Psoas muscle (tissue), 8 donors: ENCODE results near the gene DGCR6. TPM values are rescaled to one million over a fixed set of nuclear protein-coding genes. Genes with fewer than 3 reads are reported as not detected.
"Not testable (repeated sequence)": the region's sequence is repeated elsewhere in the genome, so short reads cannot be mapped to it uniquely, and the experiment has no call there.

Experiments
- ATAC-seq, 4 donors: fragments of 200-7000 bp; cut with Tn5 transposase; one replicate each; pipeline ENCODE4 v1.9.1; 2020; ENCODE audit warnings: moderate library complexity in 3 of 4, mild to moderate bottlenecking in 2 of 4
- DNase-seq, 2 donors: peaks; one replicate each; pipeline ENCODE4 v3.0.0-alpha.2; 2020
- H3K27ac ChIP-seq: fragments of 200-600 bp; one replicate; pipeline ENCODE4 v1.8.0; 2022
- H3K27me3 ChIP-seq, 3 donors: fragments of 200-600 bp in 1 of 3; one replicate each; pipeline versions ENCODE4 v1.6.1 to v1.8.0; 2013 to 2022; ENCODE audit warnings: low read length in 2 of 3, mild to moderate bottlenecking in 2 of 3, moderate library complexity in 1 of 3; ENCODE audit not compliant: insufficient read depth in 3 of 3
- H3K36me3 ChIP-seq, 2 donors: fragments of 200-600 bp in 1 of 2; one replicate each; pipeline versions ENCODE4 v1.6.1 to v1.8.0; 2013 to 2022; ENCODE audit warnings: low read depth in 1 of 2, mild to moderate bottlenecking in 1 of 2, moderate library complexity in 1 of 2; ENCODE audit not compliant: insufficient read depth in 1 of 2
- H3K4me1 ChIP-seq: fragments of 200-600 bp; one replicate; pipeline ENCODE4 v1.8.0; 2022
- H3K4me3 ChIP-seq: fragments of 200-600 bp; one replicate; pipeline ENCODE4 v1.8.0; 2022; ENCODE audit warnings: mild to moderate bottlenecking
- H3K9me3 ChIP-seq: fragments of 200-600 bp; one replicate; pipeline ENCODE4 v1.8.0; 2022
- CTCF ChIP-seq: fragments of 200-600 bp; IDR thresholded peaks from one replicate; pipeline ENCODE4 v1.8.0; 2022; ENCODE audit warnings: antibody characterized with exemption
- WGBS, 3 donors: extraction: QIAGEN DNeasy Blood & Tissue Kit; methylation state at CpG; one replicate each; pipeline versions ENCODE4 v1.1.6 to v1.1.7; 2013; 5-methylcytosine and 5-hydroxymethylcytosine counted together
- intact Hi-C, 2 donors: fragments of 100-400 bp; cut with DNase I; formaldehyde crosslinking; loops; one replicate each; pipeline versions ENCODE4 v1.11.0 to v1.14.2; 2022
- polyA plus RNA-seq, 3 donors: library from polyadenylated mRNA; stranded (reverse); fragments of 200-250 nt; gene quantifications; one replicate each; pipeline ENCODE4 v1.2.3, GENCODE V29; 2013
- total RNA-seq, 4 donors: library from RNA; stranded (reverse); fragmentation: NEBNext Ultra II Directional in 2 of 4; extraction: Animal tissue kit (Norgen Biotek cat#: 25700) in 2 of 4; gene quantifications; one replicate each; pipeline versions ENCODE4 v1.2.1 to v1.2.4, GENCODE V29; 2021 to 2023
- donor health status: healthy with polysubstance abuse.
- donor health status: DM: no; HTN: no; CAD: no; lungs with moderate emphysema.
- donor health status: Bipolar disorder and iron deficiency.
- donor health status: healthy.
- donor health status: DM: yes; HTN: yes; CAD: no.
- donor health status: DM: no; HTN: no; CAD: no.
- donor health status: DM: no; HTN: no; CAD: no.
- donor health status: DM: yes; HTN: yes; CAD: no.

The DGCR6 gene
- total and polyA plus RNA-seq, 7 donors, result 8.0 to 30.6 (median 21.2) TPM

GRCh38 chr22:18906896-18907295 lies 776 bp downstream of the DGCR6 start:
- no peak overlapping the region for H3K4me3 ChIP-seq
- 14 to 32% methylated on average over 5 to 7 of the region's 13 CpGs; no CpG with 5 or more reads in 1 of the 3 donors for WGBS, 3 donors
- ATAC-seq, result peak; percentile 60 to 75 (median 68)
- no peaks in the 10 kb centered on the region for H3K36me3 ChIP-seq
- no peaks in the 10 kb centered on the region for H3K4me1 ChIP-seq
- H3K27ac ChIP-seq, result no peak overlapping the region
- intact Hi-C loops, result no loop called here
- DNase-seq, result peak in 1 of 2 donors; percentile 11
- TF ChIP-seq CTCF, result no peak
- H3K27me3 ChIP-seq, result no peaks in the 10 kb centered on the region
- H3K9me3 ChIP-seq, result no peaks in the 10 kb centered on the region

GRCh38 chr22:18909556-18909955 lies 3.4 kb downstream of the DGCR6 start:
- Histone ChIP-seq H3K27me3 (no peaks in the 10 kb centered on the region), H3K9me3 (no peaks in the 10 kb centered on the region), H3K4me3 (no peak overlapping the region), H3K27ac (no peak overlapping the region), H3K36me3 (no peaks in the 10 kb centered on the region), H3K4me1 (no peaks in the 10 kb centered on the region)
- 88% methylated on average over 3 of the region's 5 CpGs; no CpG with 5 or more reads in 2 of the 3 donors for WGBS, 3 donors
- no peak for TF ChIP-seq CTCF
- ATAC-seq, result no peak
- no peak for DNase-seq
- intact Hi-C loops, result no loop called here

GRCh38 chr22:18911535-18911934 lies 5.4 kb downstream of the DGCR6 start:
- no CpG with 5 or more reads among the region's 2 CpGs for WGBS, 3 donors
- H3K4me3 ChIP-seq, H3K9me3 ChIP-seq, ATAC-seq, DNase-seq, H3K4me1 ChIP-seq, H3K36me3 ChIP-seq, intact Hi-C loops, H3K27ac ChIP-seq, H3K27me3 ChIP-seq: not testable (repeated sequence)

- H3K4me3 ChIP-seq, H3K27ac ChIP-seq, DNase-seq, H3K36me3 ChIP-seq, H3K27me3 ChIP-seq, intact Hi-C loops, H3K4me1 ChIP-seq, H3K9me3 ChIP-seq: not testable (repeated sequence)
- peak; percentile 42 to 53 (median 47) for ATAC-seq
- WGBS, 3 donors, result no CpG with 5 or more reads among the region's 10 CpGs
Observed at GRCh38 chr22:18912264-18912946, 6.3 kb downstream of the DGCR6 start.

- H3K4me1 ChIP-seq, result not testable (repeated sequence)
- peak; percentile 70 to 86 (median 80) for ATAC-seq
- WGBS, 3 donors, result no CpG with 5 or more reads among the region's 10 CpGs
Observed at GRCh38 chr22:18914558-18914957, 8.4 kb downstream of the DGCR6 start.

GRCh38 chr22:18915550-18915949 lies 9.4 kb downstream of the DGCR6 start:
- no CpG with 5 or more reads among the region's 9 CpGs for WGBS, 3 donors
- intact Hi-C loops, result not testable (repeated sequence)
- peak in 1 of 4 donors; percentile 30 for ATAC-seq

More at GRCh38 chr22:18914558-18914957, 8.4 kb downstream of the DGCR6 start:
- H3K4me3 ChIP-seq, H3K27me3 ChIP-seq, H3K36me3 ChIP-seq, H3K9me3 ChIP-seq, DNase-seq, intact Hi-C loops, H3K27ac ChIP-seq: not testable (repeated sequence)

GRCh38 chr22:18917818-18918217 lies 11.7 kb downstream of the DGCR6 start:
- H3K4me3 ChIP-seq, H3K36me3 ChIP-seq, H3K9me3 ChIP-seq, H3K27me3 ChIP-seq, H3K4me1 ChIP-seq, DNase-seq, ATAC-seq, H3K27ac ChIP-seq, intact Hi-C loops: not testable (repeated sequence)
- 20% methylated on average over 1 of the region's 3 CpGs; no CpG with 5 or more reads in 2 of the 3 donors for WGBS, 3 donors

More at GRCh38 chr22:18915550-18915949, 9.4 kb downstream of the DGCR6 start:
- H3K36me3 ChIP-seq, DNase-seq, H3K4me3 ChIP-seq, H3K9me3 ChIP-seq, H3K27me3 ChIP-seq, H3K4me1 ChIP-seq, H3K27ac ChIP-seq: not testable (repeated sequence)

- intact Hi-C loops, DNase-seq: not testable (repeated sequence)
- ATAC-seq, result peak; percentile 68 to 89 (median 78)
Observed at GRCh38 chr22:18920257-18920902, 14.3 kb downstream of the DGCR6 start.

More at GRCh38 chr22:18920257-18920902, 14.3 kb downstream of the DGCR6 start:
- not testable (repeated sequence) for H3K27me3 ChIP-seq, H3K27ac ChIP-seq, H3K9me3 ChIP-seq, H3K4me1 ChIP-seq, H3K4me3 ChIP-seq, H3K36me3 ChIP-seq
- WGBS, 3 donors, result no CpG with 5 or more reads among the region's 12 CpGs
